GM12872 (cell line): ENCODE results near the gene GDF7.

Experiments used
- CTCF ChIP-seq: IDR thresholded peaks from 3 replicates; pipeline ENCODE4 v1.5.1; 2011; ENCODE audit warnings: low read depth, mild to moderate bottlenecking, low read length, moderate library complexity; ENCODE audit not compliant: insufficient read depth

The GDF7 gene

GRCh38 chr2:20637147-20637546 is 29.8 kb upstream of the GDF7 start:
- TF ChIP-seq CTCF: no peak

DNA sequence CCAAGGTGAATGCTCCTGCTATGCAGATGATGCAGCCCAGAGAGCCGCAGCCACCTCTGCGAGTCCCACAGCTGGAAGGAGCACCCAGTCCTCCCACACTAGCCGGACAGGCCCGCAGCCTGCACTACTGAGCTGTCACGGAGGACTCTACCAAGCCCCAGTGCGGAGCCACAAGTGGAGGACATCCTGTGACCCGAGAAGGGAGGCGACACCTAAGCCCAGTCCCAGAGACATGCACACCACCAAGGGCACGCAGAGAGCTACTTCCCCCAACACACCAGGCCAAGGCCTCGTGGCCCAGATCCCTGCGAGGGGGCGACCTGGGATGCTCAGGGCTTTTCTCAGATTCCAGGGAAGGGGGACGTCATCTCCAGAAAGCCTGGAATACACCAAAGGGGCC is 28.9 kb upstream of the GDF7 start:
- no peak for TF ChIP-seq CTCF

GRCh38 chr2:20638646-20639430 is 28.1 kb upstream of the GDF7 start:
- no peak for TF ChIP-seq CTCF

- no peak for TF ChIP-seq CTCF
Measured at GRCh38 chr2:20640411-20641122, 26.4 kb upstream of the GDF7 start.

DNA sequence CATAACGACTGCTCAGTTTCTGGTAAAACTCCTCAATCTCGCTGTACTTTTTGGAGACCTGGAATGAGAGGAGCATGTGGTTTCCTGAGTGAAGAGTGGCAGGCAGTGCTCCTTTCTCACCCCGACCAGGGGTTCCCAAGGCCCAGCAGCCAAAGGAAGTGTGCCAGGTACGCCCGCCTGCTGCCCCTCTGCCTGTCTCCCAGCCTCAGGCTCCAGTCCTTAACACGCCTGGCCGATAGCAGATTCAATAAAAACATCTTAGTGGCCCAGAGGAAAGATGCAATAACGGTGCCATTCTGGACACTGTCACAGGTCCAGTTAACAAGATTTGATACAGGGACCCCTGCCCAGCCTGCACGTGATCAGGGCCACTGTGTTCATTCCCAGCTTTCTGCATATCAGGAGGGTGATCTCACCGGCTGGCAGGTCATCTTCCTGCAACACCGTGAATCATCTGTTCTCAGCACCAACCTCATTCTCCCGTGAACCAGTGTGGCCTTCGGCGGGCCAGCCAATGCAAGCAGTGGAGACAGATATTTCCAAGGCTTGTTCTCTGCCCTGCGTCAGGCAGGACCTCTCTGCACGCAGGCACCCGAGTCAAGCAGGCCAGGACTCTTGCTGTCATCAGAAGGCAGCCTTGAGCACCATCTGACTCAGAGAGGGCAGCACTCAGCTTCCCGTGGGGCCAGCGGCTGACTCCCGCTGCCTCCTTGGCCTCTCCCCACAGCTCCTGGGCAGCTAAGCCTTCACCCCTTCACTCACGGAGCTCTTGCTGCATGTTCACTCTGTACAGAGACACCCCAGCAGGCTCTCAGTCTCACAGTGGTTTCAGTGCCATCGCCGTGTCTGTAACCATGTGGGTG is 25.6 kb upstream of the GDF7 start:
- no peak for TF ChIP-seq CTCF

DNA sequence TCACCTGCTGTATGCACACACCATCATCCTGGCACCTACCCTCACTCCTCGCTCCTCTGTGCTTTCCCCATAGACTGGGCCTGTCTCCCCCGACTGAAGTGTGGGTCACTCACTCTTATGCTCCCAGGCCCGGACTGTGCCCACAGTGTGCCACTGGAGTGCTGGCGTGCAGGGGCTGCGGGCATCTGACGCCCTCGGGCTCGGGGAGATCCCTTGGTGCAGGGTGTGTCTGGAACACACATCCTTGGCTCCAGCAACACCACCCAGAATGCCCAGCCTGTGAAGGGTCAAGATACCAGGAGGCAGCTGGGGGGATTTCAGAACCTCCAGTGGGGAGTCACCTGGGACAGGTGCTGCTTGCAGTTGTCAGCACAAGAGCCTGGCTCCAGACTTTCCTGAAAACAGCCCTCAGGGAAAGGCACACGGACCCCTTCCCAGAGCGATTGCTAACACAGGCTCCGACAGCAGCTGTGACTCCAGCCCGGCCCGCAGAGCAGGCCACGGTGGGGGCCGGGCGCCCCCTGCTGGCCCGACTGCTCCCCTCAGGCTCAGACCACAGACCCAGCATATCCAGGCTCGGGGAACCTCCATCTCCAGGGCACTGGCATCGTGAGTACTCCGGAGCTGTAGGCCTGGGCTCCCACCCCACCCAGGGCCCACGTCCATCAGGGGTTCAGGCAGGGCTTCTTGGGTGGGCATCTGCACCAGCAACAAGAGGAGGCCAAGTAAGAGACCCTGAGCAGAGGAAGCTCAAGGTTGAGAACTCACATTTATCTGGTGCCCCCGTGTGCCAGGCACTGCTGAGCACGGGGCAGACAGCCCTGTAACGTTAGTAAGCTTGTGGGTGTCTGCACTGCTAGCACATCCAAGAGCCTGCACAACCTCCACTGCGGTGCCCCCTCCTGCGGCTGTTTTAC is 24.6 kb upstream of the GDF7 start:
- peak; percentile 98 for TF ChIP-seq CTCF
